ENCODE results near the gene AKAP12. TPM values are rescaled to one million over a fixed set of nuclear protein-coding genes. Genes with fewer than 3 reads are reported as not detected.

Gene AKAP12
- total RNA-seq, 1 donor from 2014 or later, result 10.6 TPM

GRCh38 chr6:151242420-151242861 lies 2.7 kb downstream of the AKAP12 start:
- Mint-ChIP-seq H3K4me3 (ENCODE audit: low read depth) (peak overlapping the region; percentile 25), H3K4me1 (ENCODE audit: low read depth) (peaks cover 9% of the 10 kb centered on the region), H3K27me3 (peaks cover 60% of the 10 kb centered on the region), H3K27ac (no peak overlapping the region), H3K9me3 (ENCODE audit: low read depth) (no peaks in the 10 kb centered on the region), H3K36me3 (ENCODE audit: insufficient read depth) (no peaks in the 10 kb centered on the region)
- TF ChIP-seq CTCF (IDR thresholded peaks at IDR 0.05; ENCODE audit: unreplicated experiment), result no peak
- no peak for DNase-seq (ENCODE audit: low spot score, unreplicated experiment)

- no peak for TF ChIP-seq CTCF (IDR thresholded peaks at IDR 0.05; ENCODE audit: unreplicated experiment)
- DNase-seq (ENCODE audit: low spot score, unreplicated experiment), result no peak
- H3K27ac Mint-ChIP-seq, result no peak overlapping the region
- peaks cover 9% of the 10 kb centered on the region for H3K4me1 Mint-ChIP-seq (ENCODE audit: low read depth)
- H3K36me3 Mint-ChIP-seq (ENCODE audit: insufficient read depth), result no peaks in the 10 kb centered on the region
- no peak overlapping the region for H3K4me3 Mint-ChIP-seq (ENCODE audit: low read depth)
- no peaks in the 10 kb centered on the region for H3K9me3 Mint-ChIP-seq (ENCODE audit: low read depth)
- peaks cover 61% of the 10 kb centered on the region for H3K27me3 Mint-ChIP-seq
These were observed 3.7 kb downstream of the AKAP12 start for GRCh38 chr6:151243481-151243880.

GRCh38 chr6:151247490-151247889 lies 7.7 kb downstream of the AKAP12 start:
- DNase-seq (ENCODE audit: low spot score, unreplicated experiment), result no peak
- Mint-ChIP-seq H3K36me3 (ENCODE audit: insufficient read depth) (no peaks in the 10 kb centered on the region), H3K4me1 (ENCODE audit: low read depth) (no peaks in the 10 kb centered on the region), H3K4me3 (ENCODE audit: low read depth) (no peak overlapping the region), H3K9me3 (ENCODE audit: low read depth) (no peaks in the 10 kb centered on the region), H3K27ac (no peak overlapping the region), H3K27me3 (peaks cover 36% of the 10 kb centered on the region)
- TF ChIP-seq CTCF (IDR thresholded peaks at IDR 0.05; ENCODE audit: unreplicated experiment), result no peak

- peaks cover 32% of the 10 kb centered on the region for H3K27me3 Mint-ChIP-seq
- H3K36me3 Mint-ChIP-seq (ENCODE audit: insufficient read depth), result no peaks in the 10 kb centered on the region
- H3K9me3 Mint-ChIP-seq (ENCODE audit: low read depth), result no peaks in the 10 kb centered on the region
- no peak overlapping the region for H3K27ac Mint-ChIP-seq
- no peak for DNase-seq (ENCODE audit: low spot score, unreplicated experiment)
- TF ChIP-seq CTCF (IDR thresholded peaks at IDR 0.05; ENCODE audit: unreplicated experiment), result no peak
- no peaks in the 10 kb centered on the region for H3K4me1 Mint-ChIP-seq (ENCODE audit: low read depth)
- no peak overlapping the region for H3K4me3 Mint-ChIP-seq (ENCODE audit: low read depth)
These were observed 8.5 kb downstream of the AKAP12 start for GRCh38 chr6:151248295-151248694.

- no peak for TF ChIP-seq CTCF (IDR thresholded peaks at IDR 0.05; ENCODE audit: unreplicated experiment)
- peaks cover 31% of the 10 kb centered on the region for H3K27me3 Mint-ChIP-seq
- no peaks in the 10 kb centered on the region for H3K36me3 Mint-ChIP-seq (ENCODE audit: insufficient read depth)
- H3K4me3 Mint-ChIP-seq (ENCODE audit: low read depth), result no peak overlapping the region
- no peak overlapping the region for H3K27ac Mint-ChIP-seq
- no peaks in the 10 kb centered on the region for H3K9me3 Mint-ChIP-seq (ENCODE audit: low read depth)
- peaks cover 7% of the 10 kb centered on the region for H3K4me1 Mint-ChIP-seq (ENCODE audit: low read depth)
- no peak for DNase-seq (ENCODE audit: low spot score, unreplicated experiment)
These were observed 12.9 kb downstream of the AKAP12 start for GRCh38 chr6:151252634-151253033.
